22Rv1 (cell line): ENCODE data around the gene CDH16.
"Not testable (repeated sequence)": the region's sequence is repeated elsewhere in the genome, so short reads cannot be mapped to it uniquely, and the experiment has no call there.

ENCODE experiments used
- H3K27ac ChIP-seq: fragments of 450-650 bp; 2 replicates; pipeline ENCODE4 v1.5.1; 2017
- ZFX ChIP-seq: fragments of 450-650 bp; IDR thresholded peaks from 2 replicates; pipeline ENCODE4 v1.6.1; 2017; ENCODE audit warnings: antibody characterized with exemption, borderline replicate concordance
- TF ChIP-seq, protein P1 (sequence below): fragments of 450-650 bp; IDR thresholded peaks from 2 replicates; pipeline ENCODE4 v1.5.1; 2017; ENCODE audit warnings: mild to moderate bottlenecking

The CDH16 gene

DNA sequence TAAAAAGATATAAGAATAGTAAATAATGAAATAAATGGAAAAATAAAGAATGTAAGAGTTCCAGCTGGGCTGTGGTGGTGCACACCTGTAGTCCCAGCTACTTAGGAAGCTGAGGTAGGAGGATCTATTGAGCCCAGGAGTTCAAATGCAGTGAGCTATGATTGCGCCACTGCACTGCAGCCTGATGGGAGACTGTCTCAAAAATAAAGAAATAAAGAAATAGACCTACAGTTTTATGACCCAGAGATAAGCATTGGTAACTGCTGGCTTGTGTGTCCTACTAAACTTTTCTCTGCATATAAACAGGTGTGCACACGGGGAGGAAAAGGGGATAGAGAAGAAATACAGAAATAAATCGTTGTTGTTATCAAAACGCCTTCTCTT is 46.1 kb downstream of the CDH16 start:
- H3K27ac ChIP-seq = no peak overlapping the region
- no peak for TF ChIP-seq ZFX
- TF ChIP-seq, protein P1, sequence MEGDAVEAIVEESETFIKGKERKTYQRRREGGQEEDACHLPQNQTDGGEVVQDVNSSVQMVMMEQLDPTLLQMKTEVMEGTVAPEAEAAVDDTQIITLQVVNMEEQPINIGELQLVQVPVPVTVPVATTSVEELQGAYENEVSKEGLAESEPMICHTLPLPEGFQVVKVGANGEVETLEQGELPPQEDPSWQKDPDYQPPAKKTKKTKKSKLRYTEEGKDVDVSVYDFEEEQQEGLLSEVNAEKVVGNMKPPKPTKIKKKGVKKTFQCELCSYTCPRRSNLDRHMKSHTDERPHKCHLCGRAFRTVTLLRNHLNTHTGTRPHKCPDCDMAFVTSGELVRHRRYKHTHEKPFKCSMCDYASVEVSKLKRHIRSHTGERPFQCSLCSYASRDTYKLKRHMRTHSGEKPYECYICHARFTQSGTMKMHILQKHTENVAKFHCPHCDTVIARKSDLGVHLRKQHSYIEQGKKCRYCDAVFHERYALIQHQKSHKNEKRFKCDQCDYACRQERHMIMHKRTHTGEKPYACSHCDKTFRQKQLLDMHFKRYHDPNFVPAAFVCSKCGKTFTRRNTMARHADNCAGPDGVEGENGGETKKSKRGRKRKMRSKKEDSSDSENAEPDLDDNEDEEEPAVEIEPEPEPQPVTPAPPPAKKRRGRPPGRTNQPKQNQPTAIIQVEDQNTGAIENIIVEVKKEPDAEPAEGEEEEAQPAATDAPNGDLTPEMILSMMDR = no peak

DNA sequence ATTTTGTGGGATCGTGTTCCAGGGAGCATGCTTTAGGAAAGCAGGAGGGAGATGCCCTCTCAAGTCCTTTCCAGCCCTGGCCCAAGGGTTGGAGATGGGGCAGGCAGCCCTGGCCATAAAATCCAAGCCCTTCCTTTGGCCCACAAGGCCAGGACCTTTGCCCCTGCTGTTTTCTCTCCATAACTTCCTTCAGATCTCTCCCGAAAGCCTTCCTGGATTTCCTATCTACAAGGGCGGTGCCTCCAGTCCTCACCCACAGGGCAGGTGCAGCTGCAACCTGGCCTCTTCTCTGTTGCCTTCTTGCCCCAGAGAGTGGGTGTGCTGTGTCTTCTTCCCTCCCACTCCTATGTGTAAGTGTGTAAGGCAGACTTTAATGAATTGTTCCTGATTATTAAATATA is 46.8 kb downstream of the CDH16 start:
- no peak overlapping the region for H3K27ac ChIP-seq
- TF ChIP-seq, protein P1 = no peak
- no peak for TF ChIP-seq ZFX

DNA sequence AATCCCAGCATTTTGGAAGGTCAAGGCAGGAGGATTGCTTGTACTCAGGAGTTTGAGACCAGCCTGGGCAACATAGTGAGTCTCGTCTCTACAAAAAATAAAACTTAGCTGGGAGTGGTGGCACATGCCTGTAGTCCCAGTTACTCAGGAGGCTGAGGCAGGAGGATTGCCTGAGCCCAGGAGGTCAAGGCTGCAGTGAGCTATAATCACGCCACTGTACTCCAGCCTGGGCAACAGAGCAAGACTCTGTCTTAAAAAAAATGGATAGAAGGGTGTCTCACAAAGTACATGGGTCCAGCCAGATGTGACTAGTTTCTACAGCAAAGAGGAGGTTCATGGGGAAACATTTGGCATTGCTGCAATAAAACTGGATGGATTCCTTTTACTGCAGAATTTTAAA is 47.3 kb downstream of the CDH16 start:
- H3K27ac ChIP-seq = not testable (repeated sequence)

DNA sequence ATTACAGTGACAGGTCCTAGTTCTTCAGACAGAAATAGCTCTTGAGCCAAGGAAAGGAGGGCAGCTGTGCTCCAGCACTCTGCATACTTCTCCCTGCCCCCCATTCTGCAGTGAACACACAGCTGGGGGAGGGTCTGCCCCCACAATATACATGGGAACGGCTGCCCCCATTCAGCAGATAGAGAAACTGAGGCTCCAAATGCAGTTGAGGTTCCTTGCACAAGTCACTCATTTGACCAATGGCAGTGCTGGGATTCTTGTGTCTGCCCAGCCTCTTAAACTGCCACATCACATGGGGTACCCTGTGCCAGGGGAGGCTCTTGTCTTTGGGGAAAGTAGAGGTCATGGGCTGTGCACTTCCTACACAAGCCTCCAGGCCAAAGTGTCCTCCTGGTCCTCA is 49.3 kb downstream of the CDH16 start:
- H3K27ac ChIP-seq = no peak overlapping the region
- TF ChIP-seq, protein P1 = no peak
- TF ChIP-seq ZFX = no peak

DNA sequence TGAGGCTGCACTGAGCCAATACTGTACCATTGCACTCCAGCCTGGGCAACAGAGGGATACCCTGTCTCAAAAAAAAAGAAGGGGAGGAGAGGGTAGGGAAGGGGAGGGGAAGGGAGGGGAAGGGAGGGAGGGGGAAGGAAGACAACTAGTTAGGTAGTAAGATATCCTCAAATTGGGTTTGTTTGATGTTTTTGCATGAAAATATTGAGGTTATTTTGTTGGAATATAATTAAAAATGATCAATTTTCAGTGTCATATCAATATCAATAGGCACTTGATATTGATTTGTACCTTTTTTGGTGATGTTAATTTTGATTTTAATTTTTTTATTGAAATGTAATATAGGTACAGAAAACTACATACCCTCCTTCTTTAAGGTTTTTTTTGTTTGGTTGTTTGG is 55.0 kb downstream of the CDH16 start:
- no peak overlapping the region for H3K27ac ChIP-seq
- no peak for TF ChIP-seq ZFX
- TF ChIP-seq, protein P1 = no peak

DNA sequence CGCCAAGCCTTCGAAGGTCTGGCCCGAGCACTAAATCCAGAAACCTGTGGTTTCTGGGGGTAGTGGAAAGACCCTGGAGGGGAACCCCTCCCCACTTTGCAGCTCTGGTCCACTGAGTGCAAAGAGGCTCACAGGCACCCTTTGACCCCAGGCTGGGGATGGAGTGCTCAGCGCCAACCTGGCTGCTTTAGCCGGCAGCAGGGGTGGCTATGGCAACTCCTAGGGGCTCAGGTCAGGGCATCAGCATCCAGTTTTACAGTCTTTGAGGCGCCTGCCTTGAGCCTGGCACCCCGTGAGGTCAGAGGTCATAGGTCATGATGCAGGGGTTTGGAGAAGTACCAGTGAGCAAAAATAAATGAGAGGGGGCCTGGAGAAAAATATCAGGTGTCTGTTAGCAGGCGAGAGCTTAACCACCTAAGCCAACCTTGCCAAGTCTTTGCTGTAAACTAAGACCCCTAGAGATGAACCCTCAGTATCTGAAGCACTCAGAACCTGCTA is 56.6 kb downstream of the CDH16 start:
- no peak overlapping the region for H3K27ac ChIP-seq
- TF ChIP-seq, protein P1 = no peak
- TF ChIP-seq ZFX = no peak

DNA sequence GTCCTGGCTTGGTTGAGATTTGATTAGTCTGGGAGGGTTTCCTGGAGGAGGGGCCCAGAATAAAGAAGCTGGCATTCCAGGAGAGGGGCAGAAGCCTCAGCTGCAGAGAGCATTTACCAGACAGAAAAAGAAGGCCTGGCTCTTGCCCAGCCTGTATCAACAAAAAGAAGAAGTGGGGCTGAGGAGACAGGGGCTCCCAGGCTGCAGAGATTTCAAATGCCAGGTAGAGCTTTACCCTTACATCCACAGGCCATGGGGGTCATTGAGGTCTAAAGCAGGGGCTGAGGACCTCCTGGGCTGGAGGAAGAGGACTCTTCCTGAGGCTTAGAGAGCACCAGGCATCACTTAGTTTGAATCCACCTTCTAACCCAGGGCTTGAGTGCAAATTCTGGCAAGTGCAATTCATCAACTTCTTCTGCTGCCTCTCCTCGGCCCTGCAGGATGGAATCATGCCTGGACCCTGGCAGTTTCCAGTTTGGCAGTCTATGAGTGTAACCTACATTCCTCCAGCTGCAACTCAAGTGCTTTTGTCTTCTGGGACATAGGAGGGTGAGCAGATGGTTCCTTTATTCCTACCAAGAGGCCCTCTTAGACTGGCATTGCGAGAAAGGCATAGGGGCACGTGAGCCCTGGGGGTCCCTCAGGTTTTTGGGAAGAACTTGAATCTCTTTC is 59.2 kb downstream of the CDH16 start:
- TF ChIP-seq, protein P1 = no peak
- no peak for TF ChIP-seq ZFX
- H3K27ac ChIP-seq = no peak overlapping the region
